HUES64 (cell line): ENCODE data around the gene ARID5B.

Experiments
- H3K27ac ChIP-seq: 2 replicates; pipeline ENCODE4 v1.7.0; 2013; ENCODE audit warnings: low read depth, low read length, inconsistent platforms
- H3K27me3 ChIP-seq: 2 replicates; pipeline ENCODE4 v1.6.1; 2013; ENCODE audit warnings: mild to moderate bottlenecking, low read length; ENCODE audit not compliant: insufficient read depth
- H3K36me3 ChIP-seq: 2 replicates; pipeline ENCODE4 v1.6.1; 2013; ENCODE audit warnings: mild to moderate bottlenecking, low read length; ENCODE audit not compliant: insufficient read depth
- H3K4me1 ChIP-seq: 2 replicates; pipeline ENCODE4 v1.6.1; 2013; ENCODE audit warnings: mild to moderate bottlenecking, low read length, moderate library complexity; ENCODE audit not compliant: insufficient read depth
- H3K4me3 ChIP-seq: 2 replicates; pipeline ENCODE4 v1.5.1; 2013; ENCODE audit warnings: mild to moderate bottlenecking, low read length, moderate library complexity
- H3K9ac ChIP-seq: 2 replicates; pipeline ENCODE4 v1.6.1; 2013; ENCODE audit warnings: mild to moderate bottlenecking, low read depth, low read length
- H3K9me3 ChIP-seq: 2 replicates; pipeline ENCODE4 v1.6.1; 2013; ENCODE audit warnings: low read depth, low read length; ENCODE audit not compliant: insufficient read depth
- WGBS: fragments of 150-250, 120-280 bp; methylation state at CpG from one replicate; pipeline ENCODE4 v1.1.7; 2013; ENCODE audit warnings: missing lambda C conversion rate; 5-methylcytosine and 5-hydroxymethylcytosine counted together

Gene ARID5B

DNA sequence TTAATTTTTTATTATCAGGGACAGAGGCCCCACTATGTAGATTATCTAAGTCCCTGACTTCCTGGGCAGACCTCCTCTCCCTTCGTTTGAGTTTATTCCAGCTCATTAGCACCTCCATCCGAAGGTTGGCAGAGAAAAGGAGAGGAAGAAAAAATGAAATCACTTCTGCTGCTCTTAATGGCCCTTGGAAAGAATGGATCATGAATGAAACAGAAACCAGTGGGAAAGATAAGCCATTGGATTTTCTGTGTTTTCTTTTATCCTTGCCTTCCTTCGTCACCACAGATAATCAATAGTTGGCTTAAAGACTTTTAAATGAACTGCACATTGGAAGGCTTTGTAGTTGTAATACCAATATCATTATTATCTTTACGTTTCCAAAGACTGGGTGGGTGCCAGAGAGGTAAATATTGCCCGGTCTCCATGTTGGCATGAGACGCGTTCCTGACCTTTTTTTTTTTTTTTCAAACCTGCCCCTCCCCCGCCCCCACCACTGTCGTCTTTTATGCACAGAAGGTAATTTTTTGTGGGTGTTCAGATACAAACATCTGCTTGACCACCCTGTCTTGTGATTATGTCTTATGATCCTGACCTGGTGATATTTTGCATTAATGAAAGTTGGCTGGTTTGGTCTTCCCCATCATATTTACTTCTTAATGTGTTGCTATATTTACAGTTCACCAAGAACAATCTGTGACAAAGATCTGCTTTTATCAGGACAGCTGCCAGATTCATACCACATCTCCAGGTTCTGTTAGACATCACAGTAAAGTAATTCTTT is 116.8 kb downstream of the ARID5B start:
- H3K36me3 ChIP-seq: no peaks in the 10 kb centered on the region
- WGBS: 67% methylated on average over 4 of the region's 9 CpGs
- H3K9me3 ChIP-seq: no peaks in the 10 kb centered on the region
- peaks cover 32% of the 10 kb centered on the region for H3K4me1 ChIP-seq
- H3K4me3 ChIP-seq: no peak overlapping the region
- no peaks in the 10 kb centered on the region for H3K27me3 ChIP-seq
- no peak overlapping the region for H3K9ac ChIP-seq
- H3K27ac ChIP-seq: no peak overlapping the region

DNA sequence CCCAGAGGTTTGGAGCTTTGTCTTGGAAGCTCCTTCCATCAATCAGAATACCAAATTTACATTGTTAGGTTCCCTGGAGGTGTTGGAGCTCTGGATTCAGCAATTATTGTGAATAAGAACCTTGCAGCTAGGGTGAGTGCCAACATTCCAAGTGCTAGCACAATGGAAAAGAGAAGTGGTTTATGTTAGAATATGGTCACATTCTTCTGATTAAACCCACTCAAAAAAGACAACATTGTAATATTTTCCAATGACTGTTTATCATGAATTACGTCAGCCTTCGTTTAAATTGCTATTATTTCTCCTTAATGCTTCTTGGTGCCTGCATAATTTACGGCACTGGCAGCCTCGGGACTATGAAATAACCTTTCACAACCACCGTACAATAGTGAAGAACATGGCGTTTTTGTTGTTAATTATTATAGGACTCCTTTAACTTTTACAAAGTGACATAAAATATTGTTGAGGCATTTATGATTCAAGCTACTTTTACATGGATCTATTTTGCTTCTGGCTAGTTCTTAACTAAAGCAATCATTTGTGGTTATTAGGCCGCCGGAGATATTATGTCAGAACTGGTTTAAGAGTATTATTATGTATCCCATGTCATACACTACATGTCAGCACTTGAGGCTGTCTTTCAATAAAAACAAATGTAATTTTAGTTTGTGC is 117.7 kb downstream of the ARID5B start:
- Histone ChIP-seq H3K27ac (no peak overlapping the region), H3K9me3 (no peaks in the 10 kb centered on the region), H3K9ac (no peak overlapping the region), H3K36me3 (no peaks in the 10 kb centered on the region), H3K4me1 (peaks cover 32% of the 10 kb centered on the region), H3K4me3 (no peak overlapping the region), H3K27me3 (no peaks in the 10 kb centered on the region)
- 98% methylated on average over 4 of the region's 8 CpGs for WGBS

- Histone ChIP-seq H3K9ac (no peak overlapping the region), H3K9me3 (no peaks in the 10 kb centered on the region), H3K4me1 (peaks cover 32% of the 10 kb centered on the region), H3K4me3 (no peak overlapping the region), H3K27me3 (no peaks in the 10 kb centered on the region), H3K36me3 (no peaks in the 10 kb centered on the region), H3K27ac (no peak overlapping the region; the same call in 1 of the 2 replicates)
- 47% methylated on average over 5 of the region's 6 CpGs for WGBS
Observed at GRCh38 chr10:62019685-62020359, 118.3 kb downstream of the ARID5B start.

DNA sequence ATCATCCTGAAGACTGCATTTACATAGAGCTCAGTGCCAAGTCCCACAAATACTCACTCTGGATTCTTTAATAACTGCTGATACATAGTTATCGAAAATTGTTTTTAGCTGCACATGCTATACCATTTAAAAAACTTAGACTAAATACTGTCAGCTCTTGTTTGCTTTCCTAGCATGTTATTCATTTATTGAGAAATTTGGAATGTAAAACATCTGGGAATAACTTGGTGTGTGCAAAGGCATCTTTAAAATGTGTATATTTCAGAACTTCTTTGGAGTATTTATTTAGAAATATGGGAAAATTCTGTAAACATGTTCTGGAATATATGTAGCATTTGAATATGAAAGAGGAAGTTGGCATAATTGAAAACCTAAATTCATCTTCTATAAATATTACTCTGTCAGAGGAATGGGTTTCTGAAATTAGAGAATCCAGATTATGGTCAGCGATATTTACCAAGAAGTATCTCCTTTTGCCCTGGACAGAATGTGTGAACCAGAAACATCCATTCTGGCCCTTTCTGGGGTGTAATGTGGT is 119.7 kb downstream of the ARID5B start:
- WGBS: 100% methylated on average over 2 of the region's 2 CpGs
- Histone ChIP-seq H3K27me3 (no peaks in the 10 kb centered on the region), H3K4me3 (no peak overlapping the region), H3K36me3 (no peaks in the 10 kb centered on the region), H3K9me3 (no peaks in the 10 kb centered on the region), H3K4me1 (peaks cover 36% of the 10 kb centered on the region), H3K27ac (no peak overlapping the region), H3K9ac (no peak overlapping the region)

GRCh38 chr10:62021978-62022802 is 120.7 kb downstream of the ARID5B start:
- WGBS: 92% methylated on average over 5 of the region's 5 CpGs
- H3K36me3 ChIP-seq: no peaks in the 10 kb centered on the region
- no peak overlapping the region for H3K27ac ChIP-seq

DNA sequence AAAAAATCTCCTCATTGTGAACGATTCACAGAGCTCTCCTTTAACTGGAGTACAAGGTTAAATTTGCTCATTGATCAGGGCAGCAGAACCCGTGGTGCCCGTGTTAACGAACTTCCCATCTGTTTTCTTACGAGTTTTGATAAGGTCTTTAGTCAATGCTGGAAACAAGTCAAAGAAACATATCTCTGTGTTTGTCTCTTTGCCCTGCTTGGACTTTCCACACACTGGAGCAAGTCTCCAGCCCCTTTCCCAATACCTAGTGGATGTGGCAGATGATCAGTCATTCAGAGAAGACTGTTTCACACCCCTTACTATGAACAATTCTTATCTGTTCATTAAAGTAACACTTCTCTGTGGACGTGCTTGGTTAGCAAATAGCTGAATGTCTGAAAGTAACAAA is 121.3 kb downstream of the ARID5B start:
- no peaks in the 10 kb centered on the region for H3K36me3 ChIP-seq
- H3K4me3 ChIP-seq: no peak overlapping the region
- H3K9me3 ChIP-seq: no peaks in the 10 kb centered on the region
- no peaks in the 10 kb centered on the region for H3K27me3 ChIP-seq
- no peak overlapping the region for H3K9ac ChIP-seq
- H3K4me1 ChIP-seq: peaks cover 36% of the 10 kb centered on the region
- H3K27ac ChIP-seq: no peak overlapping the region
- 91% methylated on average over 6 of the region's 6 CpGs for WGBS

More at GRCh38 chr10:62021978-62022802, 120.7 kb downstream of the ARID5B start:
- H3K9ac ChIP-seq: no peak overlapping the region
- no peaks in the 10 kb centered on the region for H3K27me3 ChIP-seq
- peaks cover 36% of the 10 kb centered on the region for H3K4me1 ChIP-seq
- no peaks in the 10 kb centered on the region for H3K9me3 ChIP-seq
- no peak overlapping the region for H3K4me3 ChIP-seq

GRCh38 chr10:62023329-62023728 is 121.8 kb downstream of the ARID5B start:
- 90% methylated on average over 1 of the region's 1 CpG for WGBS

GRCh38 chr10:62024026-62024701 is 122.7 kb downstream of the ARID5B start:
- H3K27ac ChIP-seq: no peak overlapping the region
- peaks cover 23% of the 10 kb centered on the region for H3K4me1 ChIP-seq
- H3K36me3 ChIP-seq: no peaks in the 10 kb centered on the region
- no peaks in the 10 kb centered on the region for H3K9me3 ChIP-seq
- no peaks in the 10 kb centered on the region for H3K27me3 ChIP-seq
- WGBS: 90% methylated on average over 2 of the region's 4 CpGs
- H3K4me3 ChIP-seq: no peak overlapping the region
- no peak overlapping the region for H3K9ac ChIP-seq

More at GRCh38 chr10:62023329-62023728, 121.8 kb downstream of the ARID5B start:
- Histone ChIP-seq H3K27ac (no peak overlapping the region), H3K9me3 (no peaks in the 10 kb centered on the region), H3K4me3 (no peak overlapping the region), H3K4me1 (peaks cover 31% of the 10 kb centered on the region), H3K9ac (no peak overlapping the region), H3K27me3 (no peaks in the 10 kb centered on the region), H3K36me3 (no peaks in the 10 kb centered on the region)

DNA sequence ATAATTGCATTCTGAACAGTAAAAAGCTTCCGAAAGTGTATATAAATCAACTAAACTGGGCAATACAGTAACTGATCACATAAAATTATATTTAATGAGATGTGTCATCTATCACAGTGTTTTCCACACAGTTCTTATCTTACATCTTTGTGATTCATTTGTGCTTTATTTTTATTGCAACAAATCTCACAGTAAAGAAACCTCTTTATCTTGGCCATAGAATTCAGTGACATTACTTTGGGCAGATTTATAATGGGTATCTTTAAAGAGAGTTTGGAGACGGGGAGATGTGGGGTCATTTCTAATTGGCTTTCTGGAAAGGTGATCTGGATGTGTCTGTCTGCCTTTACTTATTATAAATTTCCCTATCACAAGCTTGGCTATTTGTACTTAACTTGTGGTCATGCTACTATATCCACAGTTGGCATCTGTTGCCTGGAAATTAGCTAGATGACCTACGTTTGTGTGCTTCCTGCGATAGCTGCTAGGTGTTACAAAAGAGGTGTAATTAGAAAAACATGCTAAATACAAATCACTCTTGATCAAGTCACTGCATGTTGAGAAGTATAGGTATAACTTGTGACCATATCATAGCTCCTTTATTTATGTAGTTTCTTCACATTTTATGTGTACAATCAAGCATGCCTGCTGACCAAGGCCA is 123.8 kb downstream of the ARID5B start:
- Histone ChIP-seq H3K4me1 (peaks cover 12% of the 10 kb centered on the region), H3K27me3 (no peaks in the 10 kb centered on the region), H3K27ac (no peak overlapping the region), H3K9ac (no peak overlapping the region), H3K9me3 (no peaks in the 10 kb centered on the region), H3K4me3 (no peak overlapping the region), H3K36me3 (no peaks in the 10 kb centered on the region)
- 67% methylated on average over 1 of the region's 4 CpGs for WGBS
